ENCODE data around the gene AARS2. TPM values are rescaled to one million over a fixed set of nuclear protein-coding genes. Genes with fewer than 3 reads are reported as not detected.

Gene AARS2
- total and polyA plus RNA-seq, 12 donors = 4.7 to 10.9 (median 8.3) TPM

DNA sequence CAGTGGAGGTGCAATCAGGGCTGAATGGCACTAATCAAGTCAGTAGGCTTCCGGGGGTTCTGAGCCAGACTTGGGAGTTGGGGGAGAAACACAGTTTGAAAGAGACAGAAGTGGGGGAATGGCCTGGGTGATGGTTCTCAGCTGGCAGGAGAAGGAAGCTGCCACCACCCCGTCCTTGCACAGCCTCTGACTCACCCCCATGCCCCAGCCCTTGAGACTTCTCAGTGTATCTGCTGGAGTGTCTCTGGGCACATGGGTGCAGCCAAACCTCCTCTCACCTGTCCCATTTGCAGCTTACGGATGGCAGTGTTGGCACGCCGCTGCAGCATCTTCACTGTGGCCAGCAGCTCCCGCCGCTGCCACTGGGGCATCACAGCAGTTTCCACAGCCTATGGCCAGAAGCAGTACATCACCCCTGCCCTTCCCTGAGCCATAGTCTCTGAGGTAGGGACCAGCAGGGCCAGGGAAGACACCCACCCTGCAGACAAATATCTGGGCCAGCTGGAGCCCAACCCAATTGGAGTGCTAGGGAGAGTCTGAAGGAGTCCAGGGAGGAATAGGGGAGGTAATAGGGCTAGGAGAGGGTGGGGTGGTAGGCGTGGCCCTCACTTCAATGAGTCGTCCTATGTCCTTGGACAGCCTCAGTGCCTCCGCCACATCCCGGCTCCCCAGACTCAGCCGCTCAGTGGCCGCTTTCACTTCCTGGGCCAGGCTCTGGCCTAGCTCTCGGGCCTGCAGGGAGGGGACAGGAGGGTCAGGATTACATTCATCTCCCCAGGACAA, 11.2 kb downstream of the AARS2 start:
- Histone ChIP-seq H3K4me3 (no peak overlapping the region), H3K27me3 (peaks cover 0 to 15% (median 7%) of the 10 kb centered on the region in 7 donors), H3K4me1 (peaks cover 2 to 13% (median 12%) of the 10 kb centered on the region in 9 donors), H3K27ac (no peak overlapping the region), H3K36me3 (peaks cover 0 to 71% (median 51%) of the 10 kb centered on the region in 9 donors), H3K9me3 (no peaks in the 10 kb centered on the region)
- intact Hi-C loops (cut with DNase I) = loop anchor here in 1 of 10 donors (5.0 kb wide), 1 partner anchor 35 kb away; the partner anchor contains the start of gene NFKBIE
- WGBS, 2 donors = 92 to 95% methylated on average over 14 of the region's 14 CpGs
- DNase-seq = no peak
- TF ChIP-seq, protein P1, sequence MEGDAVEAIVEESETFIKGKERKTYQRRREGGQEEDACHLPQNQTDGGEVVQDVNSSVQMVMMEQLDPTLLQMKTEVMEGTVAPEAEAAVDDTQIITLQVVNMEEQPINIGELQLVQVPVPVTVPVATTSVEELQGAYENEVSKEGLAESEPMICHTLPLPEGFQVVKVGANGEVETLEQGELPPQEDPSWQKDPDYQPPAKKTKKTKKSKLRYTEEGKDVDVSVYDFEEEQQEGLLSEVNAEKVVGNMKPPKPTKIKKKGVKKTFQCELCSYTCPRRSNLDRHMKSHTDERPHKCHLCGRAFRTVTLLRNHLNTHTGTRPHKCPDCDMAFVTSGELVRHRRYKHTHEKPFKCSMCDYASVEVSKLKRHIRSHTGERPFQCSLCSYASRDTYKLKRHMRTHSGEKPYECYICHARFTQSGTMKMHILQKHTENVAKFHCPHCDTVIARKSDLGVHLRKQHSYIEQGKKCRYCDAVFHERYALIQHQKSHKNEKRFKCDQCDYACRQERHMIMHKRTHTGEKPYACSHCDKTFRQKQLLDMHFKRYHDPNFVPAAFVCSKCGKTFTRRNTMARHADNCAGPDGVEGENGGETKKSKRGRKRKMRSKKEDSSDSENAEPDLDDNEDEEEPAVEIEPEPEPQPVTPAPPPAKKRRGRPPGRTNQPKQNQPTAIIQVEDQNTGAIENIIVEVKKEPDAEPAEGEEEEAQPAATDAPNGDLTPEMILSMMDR (IDR thresholded peaks at IDR 0.05) = no peak
- ATAC-seq = no peak

DNA sequence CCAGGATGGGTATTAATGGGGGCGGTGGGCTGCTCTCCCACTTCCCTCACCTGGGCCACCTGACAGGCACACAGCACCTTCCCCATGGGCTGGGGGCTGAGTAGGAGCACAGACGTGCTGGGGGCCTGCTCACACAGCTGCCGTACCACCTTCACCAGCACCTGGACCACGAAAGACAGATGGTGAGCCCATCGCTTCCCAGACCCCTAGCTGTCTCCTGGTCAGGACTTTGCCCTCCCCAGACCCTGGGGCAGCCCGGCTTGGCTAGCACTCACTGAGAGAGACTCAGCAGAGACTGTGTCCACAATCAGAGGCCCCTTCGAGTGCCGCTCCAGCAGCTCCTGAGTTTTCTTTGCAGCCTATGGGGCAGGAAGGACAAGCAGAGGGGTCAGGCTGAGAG, 12.0 kb downstream of the AARS2 start:
- Histone ChIP-seq H3K36me3 (peaks cover 0 to 63% (median 44%) of the 10 kb centered on the region in 9 donors), H3K4me1 (peaks cover 5 to 17% (median 14%) of the 10 kb centered on the region in 9 donors), H3K27ac (no peak overlapping the region), H3K27me3 (peaks cover 0 to 24% (median 15%) of the 10 kb centered on the region in 7 donors), H3K4me3 (no peak overlapping the region), H3K9me3 (no peaks in the 10 kb centered on the region)
- intact Hi-C loops (cut with DNase I) = loop anchor here in 1 of 10 donors (5.0 kb wide), 1 partner anchor 34 kb away; the partner anchor contains the start of gene NFKBIE
- DNase-seq (no peak), ATAC-seq (no peak)
- TF ChIP-seq, protein P1 (IDR thresholded peaks at IDR 0.05) = no peak
- 95% methylated on average over 7 to 8 of the region's 8 CpGs for WGBS, 2 donors

DNA sequence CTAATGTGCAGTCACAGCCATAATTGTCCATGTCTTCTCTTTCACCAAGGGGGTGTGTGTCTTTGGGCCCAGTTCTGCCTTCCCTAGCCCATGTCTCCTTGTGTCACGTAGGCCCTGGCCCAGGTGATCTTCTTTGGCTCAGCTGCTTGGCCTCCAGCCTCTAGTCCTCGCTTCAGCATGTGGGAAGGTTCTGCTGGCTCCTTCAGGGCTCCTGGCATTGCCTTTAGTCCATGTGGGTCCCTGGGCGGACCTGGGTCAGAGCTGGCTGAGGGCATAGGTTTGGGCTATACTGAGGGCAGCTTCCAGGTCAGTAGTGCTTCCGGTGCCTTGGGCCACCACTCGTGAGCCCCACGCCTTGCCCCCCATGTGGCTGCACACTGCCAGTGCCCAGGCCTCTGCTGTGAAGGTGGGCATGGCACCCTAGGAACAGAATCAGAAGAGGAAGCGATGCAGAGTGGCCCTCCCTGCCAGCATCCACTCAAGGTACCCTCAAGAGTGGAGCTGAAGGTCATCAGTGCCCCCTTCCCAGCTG, 12.8 kb downstream of the AARS2 start:
- Histone ChIP-seq H3K27ac (no peak overlapping the region), H3K27me3 (peaks cover 0 to 31% (median 23%) of the 10 kb centered on the region in 7 donors), H3K9me3 (no peaks in the 10 kb centered on the region), H3K4me3 (no peak overlapping the region), H3K36me3 (peaks cover 0 to 55% (median 36%) of the 10 kb centered on the region in 9 donors), H3K4me1 (peaks cover 5 to 17% (median 14%) of the 10 kb centered on the region in 9 donors)
- DNase-seq = no peak
- no peak for ATAC-seq
- TF ChIP-seq, protein P1 (IDR thresholded peaks at IDR 0.05) = no peak
- WGBS, 2 donors = 89 to 90% methylated on average over 7 of the region's 7 CpGs
- intact Hi-C loops (cut with DNase I) = loop anchor here in 1 of 10 donors (5.0 kb wide), 1 partner anchor 33 kb away; the partner anchor contains the start of gene NFKBIE

DNA sequence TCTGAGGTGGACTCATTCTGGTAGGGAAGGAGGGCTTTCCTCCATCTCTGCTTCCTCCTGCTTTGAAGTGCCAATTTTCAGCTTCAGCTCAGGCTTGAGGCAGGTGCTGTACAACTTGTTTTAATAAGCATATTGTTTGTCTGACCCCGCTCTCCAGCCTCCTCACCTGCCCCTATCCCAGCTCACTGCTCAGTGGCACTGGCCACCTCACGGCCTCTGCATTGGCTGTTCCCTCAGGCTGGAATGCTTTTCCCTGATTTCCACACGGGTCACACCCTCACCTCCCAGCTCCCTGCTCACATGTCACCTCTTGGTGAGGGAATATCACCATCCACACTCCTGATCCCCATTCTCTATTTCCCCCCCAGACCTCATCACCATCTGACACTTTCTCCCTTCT, 14.3 kb downstream of the AARS2 start:
- ATAC-seq (no peak), DNase-seq (no peak)
- Histone ChIP-seq H3K36me3 (peaks cover 0 to 40% (median 21%) of the 10 kb centered on the region in 9 donors), H3K9me3 (no peaks in the 10 kb centered on the region), H3K27me3 (peaks cover 0 to 46% (median 38%) of the 10 kb centered on the region in 7 donors), H3K27ac (no peak overlapping the region), H3K4me1 (peaks cover 5 to 17% (median 14%) of the 10 kb centered on the region in 9 donors), H3K4me3 (no peak overlapping the region)
- TF ChIP-seq, protein P1 (IDR thresholded peaks at IDR 0.05) = no peak
- intact Hi-C loops (cut with DNase I) = no loop called here
- 80 to 91% methylated on average over 3 of the region's 3 CpGs for WGBS, 2 donors

Measured in heart right ventricle (tissue), 16 donors.